K562 (cell line): ENCODE results near the gene ADCY4. TPM values are rescaled to one million over a fixed set of nuclear protein-coding genes. Genes with fewer than 3 reads are reported as not detected.

ENCODE experiments used
- CBX5 ChIP-seq: IDR thresholded peaks from 2 replicates; pipeline ENCODE4 v1.6.1; 2014; ENCODE audit warnings: low read depth, borderline replicate concordance
- CEBPG ChIP-seq, 3 experiments: fragments of 200-800 bp in 1 of 3; sonication (Bioruptor generic) in 1 of 3; sonication (generic) in 1 of 3; formaldehyde crosslinking in 1 of 3; IDR thresholded peaks in 2 of 3; conservative IDR thresholded peaks in 1 of 3; 2 replicates each; pipeline versions ENCODE4 v1.6.1 to v1.8.0; 2016 to 2022; ENCODE audit warnings: missing compliant biosample characterization in 2 of 3, missing genetic modification characterization in 2 of 3, mild to moderate bottlenecking in 1 of 3, missing genetic modification reagents in 1 of 3
- EGR1 ChIP-seq: fragments of 450-650 bp; conservative IDR thresholded peaks from 2 replicates; pipeline ENCODE4 v1.6.1; 2017; ENCODE audit warnings: mild to moderate bottlenecking
- FOXJ2 ChIP-seq: fragments of 200-800 bp; sonication (Bioruptor generic); IDR thresholded peaks from 2 replicates; pipeline ENCODE4 v1.6.1; 2016; ENCODE audit warnings: missing genetic modification characterization, missing compliant biosample characterization
- FOXP1 ChIP-seq: sonication (generic); formaldehyde crosslinking; IDR thresholded peaks from 2 replicates; pipeline ENCODE4 v1.8.0; 2022; ENCODE audit warnings: mild to moderate bottlenecking, missing genetic modification reagents
- GTF2A2 ChIP-seq: IDR thresholded peaks from 2 replicates; pipeline ENCODE4 v1.6.1; 2016; ENCODE audit warnings: mild to moderate bottlenecking, missing genetic modification characterization, missing compliant biosample characterization
- HDAC6 ChIP-seq: IDR thresholded peaks from 2 replicates; pipeline ENCODE4 v1.6.1; 2012; ENCODE audit warnings: low read depth, mild to moderate bottlenecking, control low read depth, inconsistent platforms, low read length, moderate library complexity
- HNRNPK ChIP-seq: fragments of 200-400 bp; formaldehyde crosslinking; IDR thresholded peaks from one replicate; pipeline ENCODE4 v1.6.1; 2018; ENCODE audit warnings: mild to moderate bottlenecking, low read depth, low read length; ENCODE audit not compliant: poor library complexity, severe bottlenecking
- JUNB ChIP-seq: fragments of 450-650 bp; formaldehyde crosslinking; conservative IDR thresholded peaks from 2 replicates; pipeline ENCODE4 v1.4.0; 2020; ENCODE audit warnings: mild to moderate bottlenecking
- MIER1 ChIP-seq: fragments of 450-650 bp; IDR thresholded peaks from 2 replicates; pipeline ENCODE4 v1.6.1; 2016; ENCODE audit warnings: antibody characterized with exemption, mild to moderate bottlenecking, low read depth
- NELFE ChIP-seq: IDR thresholded peaks from 2 replicates; pipeline ENCODE4 v1.6.1; 2011; ENCODE audit warnings: mild to moderate bottlenecking; ENCODE audit not compliant: insufficient read depth, insufficient read length
- NFYB ChIP-seq: IDR thresholded peaks from 2 replicates; pipeline ENCODE4 v1.6.1; 2011; ENCODE audit warnings: mild to moderate bottlenecking, moderate library complexity; ENCODE audit not compliant: insufficient read length; ENCODE audit errors: extremely low read depth
- PHF21A ChIP-seq: fragments of 450-650 bp; IDR thresholded peaks from 2 replicates; pipeline ENCODE4 v1.6.1; 2017; ENCODE audit warnings: low read depth, borderline replicate concordance
- RBM22 ChIP-seq: fragments of 200-400 bp; formaldehyde crosslinking; IDR thresholded peaks from 2 replicates; pipeline ENCODE4 v1.6.1; 2018; ENCODE audit warnings: low read length, low read depth; ENCODE audit not compliant: poor library complexity, severe bottlenecking
- SLC30A9 ChIP-seq: fragments of 250-450 bp; sonication (Bioruptor Pico); IDR thresholded peaks from 2 replicates; pipeline ENCODE4 v1.8.0; 2022; ENCODE audit warnings: mild to moderate bottlenecking, moderate library complexity
- SMC3 ChIP-seq: conservative IDR thresholded peaks from 2 replicates; pipeline ENCODE4 v1.6.1; 2011; ENCODE audit warnings: low read depth, low read length, improper control_type of control experiment; ENCODE audit not compliant: insufficient read depth
- ZNF143 ChIP-seq: sonication (generic); formaldehyde crosslinking; IDR thresholded peaks from 2 replicates; pipeline ENCODE4 v1.9.0; 2022; ENCODE audit warnings: mild to moderate bottlenecking, missing genetic modification reagents
- ZNF316 ChIP-seq: fragments of 450-650 bp; IDR thresholded peaks from 2 replicates; pipeline ENCODE4 v1.6.1; 2016
- ZNF324 ChIP-seq: fragments of 250-450 bp; sonication (Bioruptor Pico); IDR thresholded peaks from 2 replicates; pipeline ENCODE4 v1.4.0; 2020; ENCODE audit warnings: mild to moderate bottlenecking
- ZNF551 ChIP-seq: fragments of 250-450 bp; sonication (Bioruptor Pico); IDR thresholded peaks from 2 replicates; pipeline ENCODE4 v1.5.0; 2021; ENCODE audit warnings: mild to moderate bottlenecking, moderate library complexity
- polyA plus RNA-seq, 8 experiments: library from polyadenylated mRNA; depleted of rRNA in 4 of 8; stranded (reverse) in 5 of 8; unstranded in 3 of 8; fragments of >200 nt; fragmentation: Nextera tagmentation in 2 of 8; fragmentation: Illumina TruSeq in 1 of 8; extraction: Ambion mirVana in 2 of 8; extraction: Trizol in 1 of 8; gene quantifications; 2 replicates each; pipeline versions ENCODE4 v1.2.1 to v1.2.3, GENCODE V29; 2011 to 2014; ENCODE audit warnings: inconsistent platforms in 1 of 8, missing spikeins in 1 of 8
- total RNA-seq, 7 experiments: library from RNA; depleted of rRNA in 6 of 7; stranded (reverse); fragments of >200 nt in 6 of 7; fragmentation: Illumina TruSeq in 2 of 7; extraction: Trizol in 2 of 7; gene quantifications; 2 replicates each; pipeline versions ENCODE4 v1.2.1 to v1.2.3, GENCODE V29; 2011 to 2021; ENCODE audit warnings: low replicate concordance in 1 of 7
- TF ChIP-seq, protein P1 (sequence below): fragments of 450-650 bp; formaldehyde crosslinking; IDR thresholded peaks from 2 replicates; pipeline ENCODE4 v1.4.0; 2020; ENCODE audit warnings: mild to moderate bottlenecking, moderate library complexity
- TF ChIP-seq, protein P2 (sequence below): fragments of 450-650 bp; IDR thresholded peaks from 2 replicates; pipeline ENCODE4 v1.6.1; 2016; ENCODE audit warnings: missing biosample characterization, missing genetic modification characterization
- TF ChIP-seq, protein P3 (sequence below): fragments of 250-450 bp; sonication (Bioruptor Pico); IDR thresholded peaks from 2 replicates; pipeline ENCODE4 v1.4.0; 2020; ENCODE audit warnings: borderline replicate concordance

Gene ADCY4
- total and polyA plus RNA-seq, 9 of the 15 experiments (the other 6 are each of a cell fraction or from before 2014, with no cell fraction given): 0.04 to 0.31 (median 0.15) TPM; not detected in 2

DNA sequence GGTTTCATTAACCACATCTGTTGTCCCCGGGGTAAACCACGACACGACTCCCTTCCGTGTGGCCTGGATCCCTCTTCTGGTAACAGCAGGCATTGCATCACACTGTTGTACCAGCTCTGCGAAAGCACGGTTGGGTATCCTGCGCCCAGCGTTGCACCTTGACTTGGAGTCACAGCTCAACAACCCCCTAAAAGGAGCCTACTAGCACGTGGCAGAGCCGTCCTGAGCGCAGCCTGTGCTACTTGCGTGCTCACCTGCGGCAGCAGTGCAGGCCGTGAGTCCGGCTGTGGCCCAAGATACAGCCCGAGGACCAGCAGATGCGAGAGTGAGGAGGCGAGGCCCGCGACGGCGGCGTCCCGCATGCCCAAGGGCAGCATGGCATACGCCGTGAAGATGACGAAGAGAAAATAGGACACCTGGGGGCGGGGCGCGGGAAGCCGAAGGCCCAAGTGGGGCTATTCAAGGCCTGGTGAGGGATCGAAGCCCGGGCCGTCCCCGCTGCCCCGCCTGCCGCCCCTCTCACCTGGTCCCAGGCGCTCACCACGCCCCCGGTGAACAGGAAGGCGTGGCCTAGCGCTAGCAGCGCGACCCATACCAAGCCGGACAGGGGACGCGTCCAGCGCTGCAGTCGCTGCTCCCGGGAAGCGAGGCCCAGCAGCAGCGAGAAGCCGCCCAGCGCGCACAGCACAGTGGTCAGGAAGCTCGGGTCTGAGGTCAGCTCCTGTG is 2.4 kb downstream of the ADCY4 start (continued):
- TF ChIP-seq NFYB (no peak), NELFE (no peak), FOXP1 (CRISPR knock-in tag) (0 out of 2 replicates have a peak, but pooled peaks have one; percentile 29), RBM22 (no peak), ZNF324 (CRISPR knock-in tag) (no peak), PHF21A (no peak), ZNF551 (CRISPR knock-in tag) (no peak), GTF2A2 (tag) (no peak), CEBPG (CRISPR knock-in tag; IDR thresholded peaks at IDR 0.05) (peak; percentile 89), CEBPG (tag; conservative IDR thresholded peaks at IDR 0.05 in 1 of 2, IDR thresholded peaks at IDR 0.05 in 1 of 2) (peak; percentile 79 to 83), EGR1 (no peak), SLC30A9 (CRISPR knock-in tag) (no peak), ZNF143 (CRISPR knock-in tag) (no peak), FOXJ2 (tag) (no peak), CBX5 (no peak), HDAC6 (no peak), MIER1 (no peak), SMC3 (peak; percentile 61; the same call in 1 of the 2 replicates), ZNF316 (no peak), HNRNPK (no peak), JUNB (CRISPR knock-in tag) (no peak)
- TF ChIP-seq, protein P1, sequence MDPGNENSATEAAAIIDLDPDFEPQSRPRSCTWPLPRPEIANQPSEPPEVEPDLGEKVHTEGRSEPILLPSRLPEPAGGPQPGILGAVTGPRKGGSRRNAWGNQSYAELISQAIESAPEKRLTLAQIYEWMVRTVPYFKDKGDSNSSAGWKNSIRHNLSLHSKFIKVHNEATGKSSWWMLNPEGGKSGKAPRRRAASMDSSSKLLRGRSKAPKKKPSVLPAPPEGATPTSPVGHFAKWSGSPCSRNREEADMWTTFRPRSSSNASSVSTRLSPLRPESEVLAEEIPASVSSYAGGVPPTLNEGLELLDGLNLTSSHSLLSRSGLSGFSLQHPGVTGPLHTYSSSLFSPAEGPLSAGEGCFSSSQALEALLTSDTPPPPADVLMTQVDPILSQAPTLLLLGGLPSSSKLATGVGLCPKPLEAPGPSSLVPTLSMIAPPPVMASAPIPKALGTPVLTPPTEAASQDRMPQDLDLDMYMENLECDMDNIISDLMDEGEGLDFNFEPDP: no peak
- TF ChIP-seq, protein P2, sequence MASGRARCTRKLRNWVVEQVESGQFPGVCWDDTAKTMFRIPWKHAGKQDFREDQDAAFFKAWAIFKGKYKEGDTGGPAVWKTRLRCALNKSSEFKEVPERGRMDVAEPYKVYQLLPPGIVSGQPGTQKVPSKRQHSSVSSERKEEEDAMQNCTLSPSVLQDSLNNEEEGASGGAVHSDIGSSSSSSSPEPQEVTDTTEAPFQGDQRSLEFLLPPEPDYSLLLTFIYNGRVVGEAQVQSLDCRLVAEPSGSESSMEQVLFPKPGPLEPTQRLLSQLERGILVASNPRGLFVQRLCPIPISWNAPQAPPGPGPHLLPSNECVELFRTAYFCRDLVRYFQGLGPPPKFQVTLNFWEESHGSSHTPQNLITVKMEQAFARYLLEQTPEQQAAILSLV (tag): no peak
- TF ChIP-seq, protein P3, sequence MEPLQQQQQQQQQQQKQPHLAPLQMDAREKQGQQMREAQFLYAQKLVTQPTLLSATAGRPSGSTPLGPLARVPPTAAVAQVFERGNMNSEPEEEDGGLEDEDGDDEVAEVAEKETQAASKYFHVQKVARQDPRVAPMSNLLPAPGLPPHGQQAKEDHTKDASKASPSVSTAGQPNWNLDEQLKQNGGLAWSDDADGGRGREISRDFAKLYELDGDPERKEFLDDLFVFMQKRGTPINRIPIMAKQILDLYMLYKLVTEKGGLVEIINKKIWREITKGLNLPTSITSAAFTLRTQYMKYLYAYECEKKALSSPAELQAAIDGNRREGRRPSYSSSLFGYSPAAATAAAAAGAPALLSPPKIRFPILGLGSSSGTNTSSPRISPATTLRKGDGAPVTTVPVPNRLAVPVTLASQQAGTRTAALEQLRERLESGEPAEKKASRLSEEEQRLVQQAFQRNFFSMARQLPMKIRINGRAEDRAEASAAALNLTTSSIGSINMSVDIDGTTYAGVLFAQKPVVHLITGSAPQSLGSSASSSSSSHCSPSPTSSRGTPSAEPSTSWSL (CRISPR knock-in tag): no peak
